Peyer's patch (tissue), 4 donors: ENCODE measurements around the gene VTN.

Source experiments
- CTCF ChIP-seq, 6 experiments: fragments of 450-650 bp in 4 of 6; fragments of 200-600 bp in 2 of 6; sonication (generic) in 1 of 6; IDR thresholded peaks; one replicate each; pipeline ENCODE4 v1.5.1; 2017 to 2019; ENCODE audit warnings: antibody characterized with exemption in 6 of 6, mild to moderate bottlenecking in 3 of 6, moderate library complexity in 1 of 6
- POLR2A ChIP-seq, 2 donors: fragments of 450-650 bp; IDR thresholded peaks; one replicate each; pipeline ENCODE4 v1.5.1; 2017; ENCODE audit warnings: antibody characterized with exemption in 2 of 2, mild to moderate bottlenecking in 2 of 2, moderate library complexity in 2 of 2

GRCh38 chr17:28324781-28325180, 45.3 kb downstream of the VTN start:
- no peak for TF ChIP-seq POLR2A (IDR thresholded peaks at IDR 0.05)
- no peak for TF ChIP-seq CTCF (IDR thresholded peaks at IDR 0.05)
